ENCODE measurements around the gene ATP5PB.
A peak's percentile ranks its signal among the peaks of the same experiment; 100 is the strongest.

The ATP5PB gene

GRCh38 chr1:111424281-111424680, 25.0 kb upstream of the ATP5PB start:
- H3K4me3 ChIP-seq (ENCODE audit: control insufficient read depth in 1 of 7, extremely low read depth in 1 of 7, insufficient read depth in 4 of 7, low read depth in 2 of 7, low read length in 6 of 7) = no peak overlapping the region
- H3K27me3 ChIP-seq (replicated peaks in 2 of 5; ENCODE audit: control insufficient read depth in 4 of 5, insufficient read depth in 5 of 5, low read length in 4 of 5) = no peaks in the 10 kb centered on the region
- H3K27ac ChIP-seq (ENCODE audit: insufficient read depth in 1 of 2, low read depth in 1 of 2, low read length in 2 of 2, poor library complexity in 1 of 2, severe bottlenecking in 2 of 2) = no peak overlapping the region
- DNase-seq = no peak
- H3K36me3 ChIP-seq (ENCODE audit: control insufficient read depth in 4 of 4, insufficient read depth in 4 of 4, low read length in 3 of 4) = no peaks in the 10 kb centered on the region
- POLR2A ChIA-PET = no interaction called here
- no peaks in the 10 kb centered on the region for H3K9me3 ChIP-seq (ENCODE audit: control extremely low read depth in 1 of 5, control insufficient read depth in 4 of 5, insufficient read depth in 2 of 5, low read depth in 1 of 5, low read length in 4 of 5)
- 94% methylated on average over 3 of the region's 3 CpGs for WGBS (ENCODE audit: insufficient coverage)
- CTCF ChIA-PET = interaction anchor here (1.0 to 1.3 kb wide), 2 partner anchors 14 to 334 kb away, joined by 3 to 4 read pairs; no protein-coding TSS in a partner anchor
- no peaks in the 10 kb centered on the region for H3K4me1 ChIP-seq (ENCODE audit: control extremely low read depth in 1 of 4, control insufficient read depth in 4 of 4, insufficient read depth in 4 of 4, low read length in 3 of 4)

- no peaks in the 10 kb centered on the region for H3K9me3 ChIP-seq (ENCODE audit: control extremely low read depth in 1 of 5, control insufficient read depth in 4 of 5, insufficient read depth in 2 of 5, low read depth in 1 of 5, low read length in 4 of 5)
- no peaks in the 10 kb centered on the region for H3K27me3 ChIP-seq (replicated peaks in 2 of 5; ENCODE audit: control insufficient read depth in 4 of 5, insufficient read depth in 5 of 5, low read length in 4 of 5)
- H3K27ac ChIP-seq (ENCODE audit: insufficient read depth in 1 of 2, low read depth in 1 of 2, low read length in 2 of 2, poor library complexity in 1 of 2, severe bottlenecking in 2 of 2) = no peak overlapping the region
- POLR2A ChIA-PET = no interaction called here
- 62% methylated on average over 3 of the region's 3 CpGs for WGBS (ENCODE audit: insufficient coverage)
- H3K4me3 ChIP-seq (ENCODE audit: control insufficient read depth in 1 of 7, extremely low read depth in 1 of 7, insufficient read depth in 4 of 7, low read depth in 2 of 7, low read length in 6 of 7) = no peak overlapping the region
- H3K36me3 ChIP-seq (ENCODE audit: control insufficient read depth in 4 of 4, insufficient read depth in 4 of 4, low read length in 3 of 4) = peaks cover 4 to 39% (median 26%) of the 10 kb centered on the region in 4 experiments
- DNase-seq = no peak
- CTCF ChIA-PET = interaction anchor here (1.2 to 1.9 kb wide), 2 partner anchors 9 to 16 kb away, joined by 3 to 8 read pairs; partner anchors contain the start of gene OVGP1
- H3K4me1 ChIP-seq (ENCODE audit: control extremely low read depth in 1 of 4, control insufficient read depth in 4 of 4, insufficient read depth in 4 of 4, low read length in 3 of 4) = no peaks in the 10 kb centered on the region
These were observed 12.5 kb upstream of the ATP5PB start for GRCh38 chr1:111436726-111437125.

DNA sequence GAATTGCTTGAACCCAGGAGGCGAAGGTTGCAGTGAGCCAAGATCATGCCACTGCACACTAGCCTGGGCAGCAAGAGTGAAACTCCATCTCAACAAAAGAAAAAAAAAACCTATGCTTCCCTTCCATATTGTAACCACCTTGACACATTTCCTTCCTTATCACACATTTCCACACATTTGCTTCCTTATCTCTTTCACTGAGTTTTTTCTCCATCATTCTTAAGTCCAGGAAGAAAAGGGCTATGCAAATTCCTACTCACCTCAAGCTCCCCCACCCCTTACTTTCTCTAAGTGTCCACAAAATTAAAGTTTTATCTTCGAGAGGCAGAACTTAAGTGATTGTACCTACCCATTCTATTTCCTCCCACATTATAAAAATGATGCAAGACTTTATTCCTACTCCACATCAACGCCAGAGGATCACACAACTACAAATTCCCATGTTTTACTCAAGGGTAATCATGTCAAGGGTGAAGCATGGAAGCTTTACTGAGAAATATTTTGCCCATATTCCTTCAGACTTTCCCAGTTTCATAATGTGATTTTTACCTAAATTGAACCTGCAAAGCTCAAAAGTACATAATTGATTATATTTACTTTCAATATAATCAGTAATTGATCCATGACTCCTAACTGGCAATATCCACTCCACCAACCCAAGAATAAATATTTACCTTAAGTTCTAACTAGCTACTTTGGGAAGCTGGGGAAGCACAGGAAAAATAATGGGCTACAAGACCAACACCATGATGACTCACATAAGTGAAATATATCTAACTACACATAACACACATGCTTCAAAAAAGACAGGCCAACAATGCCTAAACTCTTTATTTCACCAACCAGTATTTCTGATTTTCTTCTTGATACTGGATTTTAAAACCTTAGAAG, 9.6 kb upstream of the ATP5PB start:
- 96% methylated on average over 3 of the region's 3 CpGs for WGBS (ENCODE audit: insufficient coverage)
- H3K9me3 ChIP-seq (ENCODE audit: control extremely low read depth in 1 of 5, control insufficient read depth in 4 of 5, insufficient read depth in 2 of 5, low read depth in 1 of 5, low read length in 4 of 5) = no peaks in the 10 kb centered on the region
- ChIA-PET POLR2A (no interaction called here), CTCF (interaction anchor here (1.1 to 2.3 kb wide), 4 partner anchors 8 to 241 kb away, joined by 3 to 14 read pairs (median 4); no protein-coding TSS in a partner anchor)
- no peak overlapping the region for H3K27ac ChIP-seq (ENCODE audit: insufficient read depth in 1 of 2, low read depth in 1 of 2, low read length in 2 of 2, poor library complexity in 1 of 2, severe bottlenecking in 2 of 2)
- H3K27me3 ChIP-seq (replicated peaks in 2 of 5; ENCODE audit: control insufficient read depth in 4 of 5, insufficient read depth in 5 of 5, low read length in 4 of 5) = no peaks in the 10 kb centered on the region
- no peaks in the 10 kb centered on the region for H3K4me1 ChIP-seq (ENCODE audit: control extremely low read depth in 1 of 4, control insufficient read depth in 4 of 4, insufficient read depth in 4 of 4, low read length in 3 of 4)
- DNase-seq = no peak
- no peak overlapping the region for H3K4me3 ChIP-seq (ENCODE audit: control insufficient read depth in 1 of 7, extremely low read depth in 1 of 7, insufficient read depth in 4 of 7, low read depth in 2 of 7, low read length in 6 of 7)
- H3K36me3 ChIP-seq (ENCODE audit: control insufficient read depth in 4 of 4, insufficient read depth in 4 of 4, low read length in 3 of 4) = peaks cover 13 to 68% (median 48%) of the 10 kb centered on the region in 4 experiments

- CTCF ChIA-PET = interaction anchor here (0.7 to 2.3 kb wide), 8 partner anchors 8 to 327 kb away, joined by 3 to 14 read pairs (median 4); no protein-coding TSS in a partner anchor
- no peak overlapping the region for H3K27ac ChIP-seq (ENCODE audit: insufficient read depth in 1 of 2, low read depth in 1 of 2, low read length in 2 of 2, poor library complexity in 1 of 2, severe bottlenecking in 2 of 2)
- peaks cover 0 to under 1% (median 0%) of the 10 kb centered on the region in 4 experiments for H3K4me1 ChIP-seq (ENCODE audit: control extremely low read depth in 1 of 4, control insufficient read depth in 4 of 4, insufficient read depth in 4 of 4, low read length in 3 of 4)
- H3K36me3 ChIP-seq (ENCODE audit: control insufficient read depth in 4 of 4, insufficient read depth in 4 of 4, low read length in 3 of 4) = peaks cover 15 to 83% (median 58%) of the 10 kb centered on the region in 4 experiments
- DNase-seq = peak; percentile 58 to 75 (median 71)
- POLR2A ChIA-PET = no interaction called here
- no peak overlapping the region for H3K4me3 ChIP-seq (ENCODE audit: control insufficient read depth in 1 of 7, extremely low read depth in 1 of 7, insufficient read depth in 4 of 7, low read depth in 2 of 7, low read length in 6 of 7)
- no peaks in the 10 kb centered on the region for H3K9me3 ChIP-seq (ENCODE audit: control extremely low read depth in 1 of 5, control insufficient read depth in 4 of 5, insufficient read depth in 2 of 5, low read depth in 1 of 5, low read length in 4 of 5)
- H3K27me3 ChIP-seq (replicated peaks in 2 of 5; ENCODE audit: control insufficient read depth in 4 of 5, insufficient read depth in 5 of 5, low read length in 4 of 5) = no peaks in the 10 kb centered on the region
- 86% methylated on average over 3 of the region's 9 CpGs for WGBS (ENCODE audit: insufficient coverage)
These were observed 7.6 kb upstream of the ATP5PB start for GRCh38 chr1:111441573-111442192.

DNA sequence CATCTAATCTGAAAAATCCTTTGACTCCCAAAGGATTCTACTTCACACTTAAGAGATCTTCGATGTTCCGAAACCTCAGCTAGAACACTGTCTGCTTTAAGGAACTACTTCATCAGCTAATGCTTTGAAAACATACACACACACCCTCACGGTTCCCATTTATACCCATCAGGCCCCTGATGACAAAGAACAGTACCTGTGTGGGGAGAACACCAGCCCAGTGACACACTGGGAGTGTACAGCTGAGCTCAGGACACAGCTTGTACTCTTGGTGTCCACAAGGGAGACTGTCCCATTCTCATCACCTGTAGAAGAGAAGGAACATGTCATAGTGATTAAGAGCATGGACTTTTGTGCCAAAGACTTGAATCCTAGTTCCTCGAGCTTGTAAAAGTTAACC, 6.8 kb upstream of the ATP5PB start:
- Histone ChIP-seq H3K9me3 (ENCODE audit: control extremely low read depth in 1 of 5, control insufficient read depth in 4 of 5, insufficient read depth in 2 of 5, low read depth in 1 of 5, low read length in 4 of 5) (no peaks in the 10 kb centered on the region), H3K27ac (ENCODE audit: insufficient read depth in 1 of 2, low read depth in 1 of 2, low read length in 2 of 2, poor library complexity in 1 of 2, severe bottlenecking in 2 of 2) (no peak overlapping the region), H3K36me3 (ENCODE audit: control insufficient read depth in 4 of 4, insufficient read depth in 4 of 4, low read length in 3 of 4) (peaks cover 18 to 89% (median 59%) of the 10 kb centered on the region in 4 experiments), H3K4me3 (ENCODE audit: control insufficient read depth in 1 of 7, extremely low read depth in 1 of 7, insufficient read depth in 4 of 7, low read depth in 2 of 7, low read length in 6 of 7) (no peak overlapping the region), H3K4me1 (ENCODE audit: control extremely low read depth in 1 of 4, control insufficient read depth in 4 of 4, insufficient read depth in 4 of 4, low read length in 3 of 4) (peaks cover 0 to 8% (median 0%) of the 10 kb centered on the region in 4 experiments), H3K27me3 (replicated peaks in 2 of 5; ENCODE audit: control insufficient read depth in 4 of 5, insufficient read depth in 5 of 5, low read length in 4 of 5) (no peaks in the 10 kb centered on the region)
- POLR2A ChIA-PET = no interaction called here
- 94% methylated on average over 3 of the region's 4 CpGs for WGBS (ENCODE audit: insufficient coverage)
- CTCF ChIA-PET = interaction anchor here (0.7 to 1.5 kb wide), 8 partner anchors 8 to 325 kb away, joined by 3 to 8 read pairs (median 4); no protein-coding TSS in a partner anchor
- DNase-seq = no peak

DNA sequence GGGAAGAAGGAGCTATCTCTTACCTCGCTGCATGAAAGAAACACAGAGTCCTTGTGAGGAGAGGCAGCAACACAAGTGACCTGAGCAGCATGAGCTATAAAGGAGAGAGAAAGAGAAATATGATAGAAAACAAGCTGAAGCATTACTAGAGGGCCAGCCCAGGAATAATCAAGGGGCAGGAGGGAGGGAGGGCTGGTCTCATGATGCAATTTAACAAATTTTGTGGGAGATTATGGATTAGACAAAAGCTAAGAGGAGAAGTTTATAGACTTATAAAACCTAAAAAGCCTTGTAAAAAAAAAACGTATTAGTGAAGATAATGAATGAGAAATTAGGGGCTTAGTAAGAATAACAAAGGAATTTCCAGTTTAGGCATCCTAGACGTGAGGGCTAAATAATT, 5.2 kb upstream of the ATP5PB start:
- Histone ChIP-seq H3K4me3 (ENCODE audit: control insufficient read depth in 1 of 7, extremely low read depth in 1 of 7, insufficient read depth in 4 of 7, low read depth in 2 of 7, low read length in 6 of 7) (no peak overlapping the region), H3K27ac (ENCODE audit: insufficient read depth in 1 of 2, low read depth in 1 of 2, low read length in 2 of 2, poor library complexity in 1 of 2, severe bottlenecking in 2 of 2) (no peak overlapping the region), H3K36me3 (ENCODE audit: control insufficient read depth in 4 of 4, insufficient read depth in 4 of 4, low read length in 3 of 4) (peaks cover 18 to 77% (median 52%) of the 10 kb centered on the region in 4 experiments), H3K9me3 (ENCODE audit: control extremely low read depth in 1 of 5, control insufficient read depth in 4 of 5, insufficient read depth in 2 of 5, low read depth in 1 of 5, low read length in 4 of 5) (no peaks in the 10 kb centered on the region), H3K4me1 (ENCODE audit: control extremely low read depth in 1 of 4, control insufficient read depth in 4 of 4, insufficient read depth in 4 of 4, low read length in 3 of 4) (peaks cover 0 to 17% (median 9%) of the 10 kb centered on the region in 4 experiments), H3K27me3 (replicated peaks in 2 of 5; ENCODE audit: control insufficient read depth in 4 of 5, insufficient read depth in 5 of 5, low read length in 4 of 5) (no peaks in the 10 kb centered on the region)
- no peak for DNase-seq
- CTCF ChIA-PET = no interaction called here
- POLR2A ChIA-PET = no interaction called here
- WGBS (ENCODE audit: insufficient coverage) = 89% methylated on average over 1 of the region's 3 CpGs

DNA sequence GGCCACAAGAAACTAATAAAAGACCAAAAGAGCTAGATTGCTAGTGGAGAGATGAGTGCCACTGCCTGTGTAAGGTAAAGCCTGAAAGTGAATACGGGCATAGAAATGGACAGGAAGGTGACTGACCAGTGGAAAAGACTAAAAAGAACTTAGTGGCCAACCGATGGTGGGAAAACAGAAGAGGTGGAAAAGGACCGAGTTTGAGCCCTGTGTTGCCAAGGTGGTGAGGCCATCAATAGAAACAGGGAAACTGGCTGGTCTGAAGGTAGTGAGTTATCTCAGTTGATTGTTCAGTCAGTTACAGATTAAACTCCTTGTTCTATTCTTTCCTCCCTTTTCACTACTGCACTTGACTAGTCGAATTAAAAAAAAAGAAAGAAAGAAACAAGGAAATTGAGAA, 2.7 kb upstream of the ATP5PB start:
- H3K4me1 ChIP-seq (ENCODE audit: control extremely low read depth in 1 of 4, control insufficient read depth in 4 of 4, insufficient read depth in 4 of 4, low read length in 3 of 4) = peaks cover 11 to 34% (median 23%) of the 10 kb centered on the region in 4 experiments
- WGBS (ENCODE audit: insufficient coverage) = 97% methylated on average over 3 of the region's 4 CpGs
- H3K27ac ChIP-seq (ENCODE audit: insufficient read depth in 1 of 2, low read depth in 1 of 2, low read length in 2 of 2, poor library complexity in 1 of 2, severe bottlenecking in 2 of 2) = no peak overlapping the region
- ChIA-PET CTCF (no interaction called here), POLR2A (no interaction called here)
- peaks cover 17 to 65% (median 37%) of the 10 kb centered on the region in 4 experiments for H3K36me3 ChIP-seq (ENCODE audit: control insufficient read depth in 4 of 4, insufficient read depth in 4 of 4, low read length in 3 of 4)
- no peak overlapping the region for H3K4me3 ChIP-seq (ENCODE audit: control insufficient read depth in 1 of 7, extremely low read depth in 1 of 7, insufficient read depth in 4 of 7, low read depth in 2 of 7, low read length in 6 of 7)
- H3K9me3 ChIP-seq (ENCODE audit: control extremely low read depth in 1 of 5, control insufficient read depth in 4 of 5, insufficient read depth in 2 of 5, low read depth in 1 of 5, low read length in 4 of 5) = no peaks in the 10 kb centered on the region
- DNase-seq = no peak
- no peaks in the 10 kb centered on the region for H3K27me3 ChIP-seq (replicated peaks in 2 of 5; ENCODE audit: control insufficient read depth in 4 of 5, insufficient read depth in 5 of 5, low read length in 4 of 5)
